HG03280 (cell line): ENCODE data around the gene PLCB3.

Experiments
- ATAC-seq: cut with Tn5 transposase; IDR thresholded peaks from one replicate; pipeline ENCODE4 v1.9.1; 2021; ENCODE audit warnings: mild to moderate bottlenecking, moderate library complexity; ENCODE audit not compliant: unreplicated experiment

Gene PLCB3

DNA sequence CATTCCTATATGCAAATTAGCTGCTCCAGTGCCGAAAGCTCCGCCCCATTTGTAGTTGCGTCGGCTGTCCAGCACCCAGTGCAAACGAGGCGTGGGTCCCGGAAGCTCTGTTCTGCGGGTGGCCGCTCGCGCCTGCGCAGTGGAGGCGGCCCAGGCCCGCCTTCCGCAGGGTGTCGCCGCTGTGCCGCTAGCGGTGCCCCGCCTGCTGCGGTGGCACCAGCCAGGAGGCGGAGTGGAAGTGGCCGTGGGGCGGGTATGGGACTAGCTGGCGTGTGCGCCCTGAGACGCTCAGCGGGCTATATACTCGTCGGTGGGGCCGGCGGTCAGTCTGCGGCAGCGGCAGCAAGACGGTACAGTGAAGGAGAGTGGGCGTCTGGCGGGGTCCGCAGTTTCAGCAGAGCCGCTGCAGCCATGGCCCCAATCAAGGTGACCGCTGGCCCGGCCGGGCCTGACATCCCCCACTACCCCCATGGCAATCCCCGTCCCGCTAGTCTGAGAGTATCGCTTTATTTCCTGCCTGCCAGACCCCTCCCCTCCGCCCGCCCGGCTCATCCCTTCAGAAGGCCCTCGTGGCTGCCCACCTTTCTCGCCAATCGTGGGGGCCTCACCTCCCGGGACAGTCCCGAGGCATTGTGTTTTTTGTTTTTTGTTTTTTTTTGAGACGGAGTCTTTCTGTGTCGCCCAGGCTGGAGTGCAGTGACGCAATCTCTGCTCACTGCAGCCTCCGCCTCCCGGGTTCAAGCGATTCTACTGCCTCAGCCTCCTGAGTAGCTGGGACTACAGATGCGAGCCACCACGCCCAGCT, 66.8 kb downstream of the PLCB3 start, which contains the start of gene PRDX5:
Gene PRDX5 (plus strand): TSS at position 161 of the 805 bp plus-strand sequence. CDS start 95 bp downstream, at position 256.
- peak; percentile 82 for ATAC-seq
